Duodenal mucosa (tissue), 2 donors: ENCODE results near the gene SYT5.
A peak's percentile ranks its signal among the peaks of the same experiment; 100 is the strongest.
"Not testable (repeated sequence)": the region's sequence is repeated elsewhere in the genome, so short reads cannot be mapped to it uniquely, and the experiment has no call there.

Source experiments
- H3K27ac ChIP-seq: one replicate; pipeline ENCODE4 v1.7.0; 2013; ENCODE audit warnings: low read depth, low read length
- H3K27me3 ChIP-seq, 2 donors: one replicate each; pipeline ENCODE4 v1.7.0; 2013; ENCODE audit warnings: low read length in 2 of 2, control low read depth in 1 of 2; ENCODE audit not compliant: insufficient read depth in 2 of 2, control insufficient read depth in 1 of 2
- H3K36me3 ChIP-seq, 2 donors: one replicate each; pipeline ENCODE4 v1.7.0; 2013; ENCODE audit warnings: low read length in 2 of 2, control low read depth in 1 of 2; ENCODE audit not compliant: insufficient read depth in 2 of 2, control insufficient read depth in 1 of 2
- H3K4me1 ChIP-seq, 2 donors: one replicate each; pipeline ENCODE4 v1.7.0; 2013; ENCODE audit warnings: low read length in 2 of 2, control low read depth in 1 of 2; ENCODE audit not compliant: insufficient read depth in 2 of 2, control insufficient read depth in 1 of 2
- H3K4me3 ChIP-seq, 2 donors: one replicate each; pipeline ENCODE4 v1.7.0; 2013; ENCODE audit warnings: low read length in 2 of 2, low read depth in 1 of 2
- H3K9ac ChIP-seq, 2 donors: one replicate each; pipeline ENCODE4 v1.7.0; 2013; ENCODE audit warnings: low read length in 2 of 2, low read depth in 1 of 2
- H3K9me3 ChIP-seq, 2 donors: one replicate each; pipeline ENCODE4 v1.7.0; 2013; ENCODE audit warnings: low read length in 2 of 2, control low read depth in 1 of 2; ENCODE audit not compliant: control insufficient read depth in 1 of 2

Gene SYT5

GRCh38 chr19:55172318-55172717 is 7.8 kb downstream of the SYT5 start:
- not testable (repeated sequence) for H3K4me1 ChIP-seq, H3K4me3 ChIP-seq, H3K36me3 ChIP-seq, H3K9me3 ChIP-seq, H3K27ac ChIP-seq, H3K9ac ChIP-seq
- peaks cover 38 to 50% of the 10 kb centered on the region in 2 donors for H3K27me3 ChIP-seq

- peaks cover 44 to 46% of the 10 kb centered on the region in 2 donors for H3K27me3 ChIP-seq
- no peak overlapping the region for H3K9ac ChIP-seq
- H3K36me3 ChIP-seq, result no peaks in the 10 kb centered on the region
- peaks cover 0 to 3% of the 10 kb centered on the region in 2 donors for H3K4me1 ChIP-seq
- no peaks in the 10 kb centered on the region for H3K9me3 ChIP-seq
- H3K27ac ChIP-seq, result no peak overlapping the region
- H3K4me3 ChIP-seq, result no peak overlapping the region
These were observed 8.6 kb downstream of the SYT5 start for GRCh38 chr19:55171440-55171839.

GRCh38 chr19:55169136-55169535 is 11.0 kb downstream of the SYT5 start:
- H3K27me3 ChIP-seq, result peaks cover 29 to 35% of the 10 kb centered on the region in 2 donors

GRCh38 chr19:55166530-55167268 is 13.4 kb downstream of the SYT5 start, which contains the start of gene DNAAF3:
Gene DNAAF3 (minus strand): TSS chr19:55166613. CDS start chr19:55166413, 200 bp downstream.
- H3K27ac ChIP-seq, result no peak within 1 kb of the TSS
- peak within 1 kb of the TSS; percentile 67 to 71 for H3K4me3 ChIP-seq
- no peak within 1 kb of the TSS for H3K9ac ChIP-seq
- H3K36me3 ChIP-seq, result no peaks in the 10 kb centered on the region
- peaks cover 0 to 3% of the 10 kb centered on the region in 2 donors for H3K4me1 ChIP-seq
- H3K9me3 ChIP-seq, result no peaks in the 10 kb centered on the region
- peaks cover 22 to 30% of the 10 kb centered on the region in 2 donors for H3K27me3 ChIP-seq

More at GRCh38 chr19:55169136-55169535, 11.0 kb downstream of the SYT5 start:
- Histone ChIP-seq H3K36me3 (no peaks in the 10 kb centered on the region), H3K9me3 (no peaks in the 10 kb centered on the region), H3K4me1 (peaks cover 3% of the 10 kb centered on the region in 2 donors), H3K4me3 (no peak overlapping the region), H3K9ac (no peak overlapping the region), H3K27ac (no peak overlapping the region)

- H3K27ac ChIP-seq, result no peak overlapping the region
- no peak overlapping the region for H3K9ac ChIP-seq
- peak overlapping the region; percentile 67 to 71 for H3K4me3 ChIP-seq
- H3K9me3 ChIP-seq, result no peaks in the 10 kb centered on the region
- H3K27me3 ChIP-seq, result peaks cover 23 to 26% of the 10 kb centered on the region in 2 donors
- H3K4me1 ChIP-seq, result peaks cover 0 to 3% of the 10 kb centered on the region in 2 donors
- no peaks in the 10 kb centered on the region for H3K36me3 ChIP-seq
These were observed 14.0 kb downstream of the SYT5 start for GRCh38 chr19:55165952-55166529.

- H3K36me3 ChIP-seq, result no peaks in the 10 kb centered on the region
- H3K27me3 ChIP-seq, result peaks cover 14 to 30% of the 10 kb centered on the region in 2 donors
- no peak overlapping the region for H3K9ac ChIP-seq
- H3K4me3 ChIP-seq, result no peak overlapping the region
- H3K27ac ChIP-seq, result no peak overlapping the region
- no peaks in the 10 kb centered on the region for H3K9me3 ChIP-seq
- peaks cover 0 to 14% of the 10 kb centered on the region in 2 donors for H3K4me1 ChIP-seq
These were observed 18.3 kb downstream of the SYT5 start for GRCh38 chr19:55161571-55162322.

GRCh38 chr19:55160986-55161365 is 19.1 kb downstream of the SYT5 start:
- H3K9me3 ChIP-seq, result no peaks in the 10 kb centered on the region
- H3K4me3 ChIP-seq, result no peak overlapping the region
- peaks cover 17 to 22% of the 10 kb centered on the region in 2 donors for H3K27me3 ChIP-seq
- no peak overlapping the region for H3K9ac ChIP-seq
- H3K4me1 ChIP-seq, result peaks cover 0 to 12% of the 10 kb centered on the region in 2 donors
- H3K36me3 ChIP-seq, result no peaks in the 10 kb centered on the region
- no peak overlapping the region for H3K27ac ChIP-seq

GRCh38 chr19:55160128-55160985 is 19.7 kb downstream of the SYT5 start:
- H3K27me3 ChIP-seq, result peaks cover 18 to 19% of the 10 kb centered on the region in 2 donors
- no peak overlapping the region for H3K9ac ChIP-seq
- H3K4me3 ChIP-seq, result no peak overlapping the region
- no peaks in the 10 kb centered on the region for H3K9me3 ChIP-seq
- peaks cover 0 to 10% of the 10 kb centered on the region in 2 donors for H3K4me1 ChIP-seq
- no peaks in the 10 kb centered on the region for H3K36me3 ChIP-seq
- H3K27ac ChIP-seq, result no peak overlapping the region

GRCh38 chr19:55158848-55159749 is 21.0 kb downstream of the SYT5 start:
- Histone ChIP-seq H3K4me3 (no peak overlapping the region), H3K4me1 (peaks cover 0 to 10% of the 10 kb centered on the region in 2 donors), H3K27ac (no peak overlapping the region), H3K36me3 (no peaks in the 10 kb centered on the region), H3K9ac (no peak overlapping the region), H3K9me3 (no peaks in the 10 kb centered on the region), H3K27me3 (peaks cover 19 to 20% of the 10 kb centered on the region in 2 donors)
